AG04449 (cell line): ENCODE results near the gene SMURF1.

Experiments used
- CTCF ChIA-PET: fragments of 350-600 bp; formaldehyde crosslinking; extraction: SDS; loops from one replicate; lab custom pipeline; 2021; ENCODE audit warnings: antibody characterized with exemption; lab: Yijun Ruan, JAX
- POLR2A ChIA-PET: fragments of 400-600, 350-600 bp; formaldehyde crosslinking; extraction: SDS; loops from one replicate; lab custom pipeline; 2020; ENCODE audit warnings: antibody characterized with exemption, inconsistent platforms; lab: Yijun Ruan, JAX
- DNase-seq: peaks from one replicate; pipeline ENCODE4 v3.0.0-alpha.2; 2010; ENCODE audit warnings: low read depth, low spot score
- H3K4me3 ChIP-seq: 2 replicates; pipeline ENCODE4 v1.5.1; 2011; ENCODE audit warnings: low read depth, mild to moderate bottlenecking, control low read depth, low read length
- TF ChIP-seq, protein P1 (sequence below): IDR thresholded peaks from one replicate; pipeline ENCODE4 v1.5.1; 2011; ENCODE audit warnings: mild to moderate bottlenecking, moderate library complexity, low read length, control low read depth, inconsistent platforms; ENCODE audit not compliant: insufficient read depth; ENCODE audit errors: missing control alignments

Gene SMURF1

DNA sequence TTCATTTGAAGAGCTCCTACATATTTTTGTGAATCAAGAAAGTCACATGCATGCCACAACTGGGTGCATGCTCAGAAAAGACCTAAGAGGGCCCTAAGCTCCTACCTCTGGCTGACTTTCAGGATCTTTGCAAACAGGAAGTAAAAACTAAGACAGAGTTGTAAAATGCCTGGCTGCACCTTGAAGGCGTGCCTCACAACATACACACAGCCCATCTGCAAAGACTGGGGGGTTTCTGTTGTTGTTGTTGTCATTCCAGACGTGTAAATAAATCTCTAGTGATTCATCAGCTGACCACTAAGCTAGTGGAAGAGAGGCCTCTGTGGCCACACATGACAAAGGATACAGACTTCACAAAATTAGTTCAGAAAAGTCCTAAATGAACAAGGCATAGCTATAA lies 31.8 kb downstream of the SMURF1 start:
- DNase-seq = no peak
- TF ChIP-seq, protein P1, sequence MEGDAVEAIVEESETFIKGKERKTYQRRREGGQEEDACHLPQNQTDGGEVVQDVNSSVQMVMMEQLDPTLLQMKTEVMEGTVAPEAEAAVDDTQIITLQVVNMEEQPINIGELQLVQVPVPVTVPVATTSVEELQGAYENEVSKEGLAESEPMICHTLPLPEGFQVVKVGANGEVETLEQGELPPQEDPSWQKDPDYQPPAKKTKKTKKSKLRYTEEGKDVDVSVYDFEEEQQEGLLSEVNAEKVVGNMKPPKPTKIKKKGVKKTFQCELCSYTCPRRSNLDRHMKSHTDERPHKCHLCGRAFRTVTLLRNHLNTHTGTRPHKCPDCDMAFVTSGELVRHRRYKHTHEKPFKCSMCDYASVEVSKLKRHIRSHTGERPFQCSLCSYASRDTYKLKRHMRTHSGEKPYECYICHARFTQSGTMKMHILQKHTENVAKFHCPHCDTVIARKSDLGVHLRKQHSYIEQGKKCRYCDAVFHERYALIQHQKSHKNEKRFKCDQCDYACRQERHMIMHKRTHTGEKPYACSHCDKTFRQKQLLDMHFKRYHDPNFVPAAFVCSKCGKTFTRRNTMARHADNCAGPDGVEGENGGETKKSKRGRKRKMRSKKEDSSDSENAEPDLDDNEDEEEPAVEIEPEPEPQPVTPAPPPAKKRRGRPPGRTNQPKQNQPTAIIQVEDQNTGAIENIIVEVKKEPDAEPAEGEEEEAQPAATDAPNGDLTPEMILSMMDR = no peak
- no peak overlapping the region for H3K4me3 ChIP-seq
- CTCF ChIA-PET = interaction anchor here (0.8 to 1.1 kb wide), 4 partner anchors 9 to 197 kb away, joined by 3 to 4 read pairs (median 3); no protein-coding TSS in a partner anchor
- POLR2A ChIA-PET = no interaction called here

DNA sequence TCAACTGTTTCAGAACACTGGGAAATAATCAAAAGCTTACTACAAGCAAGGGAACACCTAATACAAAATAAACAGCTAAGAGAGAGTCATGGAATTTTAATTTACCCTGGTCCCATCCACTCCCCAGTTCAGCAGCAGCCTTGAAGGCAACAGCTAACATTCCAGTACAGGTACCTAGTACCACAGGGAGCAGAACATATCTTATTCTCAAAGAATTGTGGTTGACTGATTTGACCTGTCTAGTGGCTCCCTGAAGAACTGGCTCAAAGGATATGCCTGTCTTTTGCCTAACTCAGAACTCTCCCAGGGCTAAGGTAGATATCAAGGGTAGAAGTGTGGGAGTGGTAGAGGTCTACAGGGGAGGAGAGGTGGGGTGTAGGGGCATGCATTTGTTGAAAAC lies 32.3 kb downstream of the SMURF1 start:
- no peak overlapping the region for H3K4me3 ChIP-seq
- POLR2A ChIA-PET = no interaction called here
- no peak for DNase-seq

DNA sequence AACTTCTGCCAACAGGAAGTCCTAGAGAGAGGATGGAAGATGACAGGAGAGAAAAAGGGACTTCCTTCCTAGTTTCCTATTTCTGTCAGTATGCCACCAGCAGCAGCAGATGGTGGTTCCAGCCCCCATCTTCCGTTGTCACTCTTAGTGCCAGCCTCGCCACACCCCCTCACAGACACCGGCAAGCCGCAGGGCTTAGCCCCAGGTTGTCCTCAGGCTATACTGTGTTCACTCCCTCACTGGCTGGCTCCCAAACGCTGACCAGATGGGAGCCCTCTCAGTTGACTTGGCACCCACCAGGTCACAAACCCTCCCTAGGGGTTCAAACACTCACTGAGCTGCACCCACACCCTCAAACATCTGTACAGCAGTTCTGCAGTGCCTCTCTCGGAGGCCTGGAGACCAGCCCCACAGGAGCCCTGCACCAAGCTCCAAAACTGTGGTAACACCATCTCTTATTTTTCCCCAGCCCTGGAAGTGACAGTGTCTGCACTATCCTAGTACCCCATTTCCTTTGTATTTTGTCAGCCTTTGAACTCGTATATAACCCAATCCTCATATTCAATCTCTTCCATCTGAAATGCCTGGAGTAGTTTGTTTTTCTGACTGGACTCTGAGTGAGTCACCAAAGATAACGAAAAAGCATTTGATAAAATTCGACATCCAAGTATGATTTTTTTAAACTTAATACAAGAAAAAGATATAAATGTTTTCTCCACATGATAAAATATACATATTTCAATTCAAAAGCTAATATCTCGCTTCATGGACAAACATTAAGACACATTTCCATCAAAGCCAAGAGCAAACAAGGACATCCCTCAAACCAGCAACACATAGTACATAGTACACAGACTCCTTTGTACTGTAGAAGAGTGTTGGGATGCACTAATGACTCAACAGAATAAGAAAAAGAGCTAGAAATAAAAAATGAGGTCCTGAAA lies 34.5 kb downstream of the SMURF1 start:
- CTCF ChIA-PET = interaction anchor here (1.7 kb wide), 1 partner anchor 14 kb away, joined by 3 read pairs; no protein-coding TSS in a partner anchor
- DNase-seq = no peak
- no peak overlapping the region for H3K4me3 ChIP-seq
- POLR2A ChIA-PET = interaction anchor here (0.6 to 1.2 kb wide), 2 partner anchors 12 to 1011 kb away, joined by 4 to 8 read pairs; no protein-coding TSS in a partner anchor
- TF ChIP-seq, protein P1 = no peak

More for the DNA sequence above, 32.3 kb downstream of the SMURF1 start:
- CTCF ChIA-PET = interaction anchor here (1.1 to 1.3 kb wide), 2 partner anchors 9 to 198 kb away, joined by 4 to 6 read pairs; no protein-coding TSS in a partner anchor
- TF ChIP-seq, protein P1 = no peak

DNA sequence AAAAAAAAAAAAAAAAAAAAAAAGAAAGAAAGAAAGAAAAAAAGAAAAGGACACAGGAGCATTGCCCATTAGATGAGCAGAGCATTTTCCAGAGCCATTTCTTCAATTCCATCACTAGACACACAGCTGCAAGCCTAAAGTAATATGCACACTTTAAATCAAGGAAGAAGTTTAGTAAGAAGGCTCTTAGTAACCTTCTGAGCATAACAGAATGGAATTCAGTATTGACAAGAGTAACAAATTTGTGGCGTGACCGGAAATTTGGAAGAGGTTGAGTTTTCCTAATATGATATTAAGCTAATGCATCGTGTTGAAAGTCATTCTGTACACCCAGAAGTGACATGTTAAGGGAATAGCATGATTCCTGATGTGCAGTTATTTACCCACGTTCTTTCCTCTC lies 35.3 kb downstream of the SMURF1 start:
- no peak for DNase-seq
- TF ChIP-seq, protein P1 = no peak
- ChIA-PET CTCF (interaction anchor here (1.7 kb wide), 1 partner anchor 13 kb away, joined by 3 read pairs; no protein-coding TSS in a partner anchor), POLR2A (interaction anchor here (1.2 kb wide), 1 partner anchor 13 kb away, joined by 8 read pairs; no protein-coding TSS in a partner anchor)
- H3K4me3 ChIP-seq = no peak overlapping the region

DNA sequence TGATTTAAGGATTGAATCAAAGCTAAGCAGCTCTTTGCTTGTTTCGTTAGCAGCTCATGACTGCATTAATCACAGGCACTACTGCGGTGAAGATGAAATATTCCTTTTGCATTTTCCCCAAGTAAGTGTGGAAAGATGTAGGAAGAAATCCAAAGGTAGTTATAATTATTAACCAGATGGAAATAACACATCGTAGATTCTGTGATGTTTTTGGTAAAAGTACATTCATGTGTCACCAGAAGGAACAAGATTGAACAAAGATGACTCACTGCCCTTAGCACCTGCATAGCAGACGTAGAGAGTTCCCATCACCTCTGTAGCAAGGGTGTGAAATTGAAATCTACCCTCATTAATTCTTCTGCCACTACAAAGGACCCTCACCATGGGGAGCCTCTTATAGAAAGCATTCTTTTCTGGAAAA lies 37.1 kb downstream of the SMURF1 start:
- CTCF ChIA-PET = interaction anchor here (1.4 kb wide), 1 partner anchor 36 kb away, joined by 3 read pairs; no protein-coding TSS in a partner anchor
- no peak for DNase-seq
- POLR2A ChIA-PET = interaction anchor here (0.6 kb wide), 1 partner anchor 237 kb away, joined by 3 read pairs; no protein-coding TSS in a partner anchor
- TF ChIP-seq, protein P1 = no peak
- H3K4me3 ChIP-seq = no peak overlapping the region

DNA sequence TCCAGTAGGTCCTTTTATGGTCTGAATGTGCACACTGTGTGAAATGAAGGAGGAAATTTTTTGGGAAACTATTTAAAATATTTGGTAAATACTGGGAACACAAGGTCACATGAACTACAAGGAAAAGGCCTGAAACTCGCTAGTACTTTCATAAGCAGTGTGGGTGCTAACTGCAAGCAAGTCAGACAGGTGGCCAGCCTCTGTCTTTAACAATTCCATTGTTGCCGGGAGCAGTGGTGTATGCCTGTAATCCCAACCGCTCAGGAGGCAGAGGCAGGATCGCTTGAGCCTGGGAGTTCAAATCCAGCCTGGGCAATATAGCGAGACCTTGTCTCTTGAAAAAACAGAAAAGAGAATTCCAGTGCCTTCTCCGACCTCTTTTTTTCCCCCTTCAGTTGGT lies 37.5 kb downstream of the SMURF1 start:
- no peak overlapping the region for H3K4me3 ChIP-seq
- CTCF ChIA-PET = no interaction called here
- TF ChIP-seq, protein P1 = no peak
- DNase-seq = no peak
- POLR2A ChIA-PET = interaction anchor here (0.6 kb wide), 1 partner anchor 236 kb away, joined by 3 read pairs; no protein-coding TSS in a partner anchor
